ENCODE measurements around the gene SPINT1.

Gene SPINT1

GRCh38 chr15:40829115-40829514 lies 14.7 kb upstream of the SPINT1 start:
- DNase-seq (ENCODE audit: low read depth, low spot score) = no peak

- no peak for DNase-seq (ENCODE audit: low read depth, low spot score)
These were observed 13.0 kb upstream of the SPINT1 start for GRCh38 chr15:40830884-40831283.

GRCh38 chr15:40831861-40832260 lies 12.0 kb upstream of the SPINT1 start:
- no peak for DNase-seq (ENCODE audit: low read depth, low spot score)

- no peak for DNase-seq (ENCODE audit: low read depth, low spot score)
These were observed 10.9 kb upstream of the SPINT1 start for GRCh38 chr15:40832903-40833302.

GRCh38 chr15:40836020-40836419 lies 7.8 kb upstream of the SPINT1 start:
- DNase-seq (ENCODE audit: low read depth, low spot score) = no peak

- peak; percentile 43 for DNase-seq (ENCODE audit: low read depth, low spot score)
These were observed 5.1 kb upstream of the SPINT1 start for GRCh38 chr15:40838756-40839155.

- no peak for DNase-seq (ENCODE audit: low read depth, low spot score)
These were observed 2.1 kb upstream of the SPINT1 start for GRCh38 chr15:40841741-40842140.

- no peak for DNase-seq (ENCODE audit: low read depth, low spot score)
These were observed 475 bp upstream of the SPINT1 start for GRCh38 chr15:40843261-40843884.

- peak; percentile 50 for DNase-seq (ENCODE audit: low read depth, low spot score)
These were observed 815 bp downstream of the SPINT1 start for GRCh38 chr15:40844696-40845030.

GRCh38 chr15:40845036-40845435 lies 1.2 kb downstream of the SPINT1 start:
- no peak for DNase-seq (ENCODE audit: low read depth, low spot score)

- peak; percentile 69 for DNase-seq (ENCODE audit: low read depth, low spot score)
These were observed 1.9 kb downstream of the SPINT1 start for GRCh38 chr15:40845511-40846284.

- no peak for DNase-seq (ENCODE audit: low read depth, low spot score)
These were observed 3.0 kb downstream of the SPINT1 start for GRCh38 chr15:40846841-40847222.

- peak; percentile 49 for DNase-seq (ENCODE audit: low read depth, low spot score)
These were observed 3.5 kb downstream of the SPINT1 start for GRCh38 chr15:40847223-40847961.

GRCh38 chr15:40850576-40851112 lies 6.8 kb downstream of the SPINT1 start:
- DNase-seq (ENCODE audit: low read depth, low spot score) = no peak

- DNase-seq (ENCODE audit: low read depth, low spot score) = no peak
These were observed 8.7 kb downstream of the SPINT1 start for GRCh38 chr15:40852529-40852928.

GRCh38 chr15:40853241-40853890 lies 9.5 kb downstream of the SPINT1 start:
- no peak for DNase-seq (ENCODE audit: low read depth, low spot score)

- DNase-seq (ENCODE audit: low read depth, low spot score) = no peak
These were observed 10.3 kb downstream of the SPINT1 start for GRCh38 chr15:40854161-40854560.

- DNase-seq (ENCODE audit: low read depth, low spot score) = no peak
These were observed 11.9 kb downstream of the SPINT1 start for GRCh38 chr15:40855706-40856234.

GRCh38 chr15:40856746-40857145 lies 12.9 kb downstream of the SPINT1 start:
- DNase-seq (ENCODE audit: low read depth, low spot score) = no peak

GRCh38 chr15:40857601-40858341 lies 13.9 kb downstream of the SPINT1 start:
- peak; percentile 86 for DNase-seq (ENCODE audit: low read depth, low spot score)

- no peak for DNase-seq (ENCODE audit: low read depth, low spot score)
These were observed 14.9 kb downstream of the SPINT1 start for GRCh38 chr15:40858706-40859105.
